PC-3 (cell line): ENCODE data around the gene PLXNA4. TPM values are rescaled to one million over a fixed set of nuclear protein-coding genes. Genes with fewer than 3 reads are reported as not detected.

ENCODE experiments used
- ATAC-seq: fragments of 200-7000 bp; cut with Tn5 transposase; 2 replicates; pipeline ENCODE4 v1.9.1; 2020; ENCODE audit warnings: mild to moderate bottlenecking, moderate library complexity
- BruUV-seq: library from RNA; stranded (reverse); fragments of 400-500 nt; replicated peaks from 2 replicates; lab custom pipeline; 2021; lab: Mats Ljungman, UMichigan
- CTCF ChIA-PET: fragments of 300-600 bp; sonication (Branson Sonifier 250); formaldehyde crosslinking; loops from one replicate; lab custom pipeline; 2022; ENCODE audit warnings: antibody characterized with exemption; lab: Charles Lee
- POLR2A ChIA-PET: fragments of 300-600 bp; sonication (Branson Sonifier 250); formaldehyde crosslinking; loops from one replicate; lab custom pipeline; 2022; ENCODE audit warnings: antibody characterized with exemption; ENCODE audit not compliant: unreplicated experiment; lab: Charles Lee
- DNase-seq: peaks from one replicate; pipeline ENCODE4 v3.0.0-alpha.2; 2015
- H2AFZ ChIP-seq: fragments of 300-600 bp; sonication (generic); 2 replicates; pipeline ENCODE4 v1.6.0; 2016; ENCODE audit warnings: antibody characterized with exemption, low read length
- H3F3A ChIP-seq: fragments of 300-600 bp; sonication (generic); one replicate; pipeline ENCODE4 v1.6.0; 2017; ENCODE audit warnings: antibody characterized with exemption, low read length, control low read depth, mild to moderate bottlenecking; ENCODE audit not compliant: unreplicated experiment
- H3K27ac ChIP-seq: fragments of 300-600 bp; sonication (generic); 2 replicates; pipeline ENCODE4 v1.5.1; 2016; ENCODE audit warnings: mild to moderate bottlenecking, low read length
- H3K27me3 ChIP-seq: fragments of 300-600 bp; sonication (generic); 2 replicates; pipeline ENCODE4 v1.6.1; 2016; ENCODE audit warnings: low read length, mixed read lengths
- H3K36me3 ChIP-seq: fragments of 300-600 bp; sonication (generic); 2 replicates; pipeline ENCODE4 v1.6.1; 2016; ENCODE audit warnings: low read depth, mixed run types, low read length, mixed read lengths
- H3K4me1 ChIP-seq: fragments of 300-600 bp; sonication (generic); 2 replicates; pipeline ENCODE4 v1.5.1; 2016; ENCODE audit warnings: low read length; ENCODE audit not compliant: insufficient read depth
- H3K4me2 ChIP-seq: fragments of 300-600 bp; sonication (generic); 2 replicates; pipeline ENCODE4 v1.6.0; 2016; ENCODE audit warnings: low read length
- H3K4me3 ChIP-seq: fragments of 300-600 bp; sonication (generic); 2 replicates; pipeline ENCODE4 v1.5.1; 2016; ENCODE audit warnings: mild to moderate bottlenecking, low read length, mixed read lengths
- H3K79me2 ChIP-seq: fragments of 300-600 bp; sonication (generic); 2 replicates; pipeline ENCODE4 v1.6.1; 2017; ENCODE audit warnings: low read length, mixed read lengths
- H3K9ac ChIP-seq: fragments of 300-600 bp; sonication (generic); 2 replicates; pipeline ENCODE4 v1.6.0; 2016; ENCODE audit warnings: mild to moderate bottlenecking, low read length
- H3K9me2 ChIP-seq: fragments of 300-600 bp; sonication (generic); replicated peaks from 2 replicates; pipeline ENCODE4 v1.6.1; 2016; ENCODE audit warnings: mixed run types, low read length, mixed read lengths
- H3K9me3 ChIP-seq: fragments of 300-600 bp; sonication (generic); 2 replicates; pipeline ENCODE4 v1.6.1; 2016; ENCODE audit warnings: low read length, mixed read lengths
- H4K20me1 ChIP-seq: fragments of 300-600 bp; sonication (generic); 2 replicates; pipeline ENCODE4 v1.6.1; 2016; ENCODE audit warnings: low read length, mixed read lengths
- CTCF ChIP-seq: fragments of 300-600 bp; sonication (generic); conservative IDR thresholded peaks from 2 replicates; pipeline ENCODE4 v1.5.1; 2017; ENCODE audit warnings: antibody characterized with exemption, low read depth, mild to moderate bottlenecking, low read length
- EZH2 ChIP-seq: fragments of 300-600 bp; sonication (generic); IDR thresholded peaks from one replicate; pipeline ENCODE4 v1.6.1; 2017; ENCODE audit warnings: antibody characterized with exemption, mild to moderate bottlenecking, low read length; ENCODE audit not compliant: unreplicated experiment
- EZH2phosphoT487 ChIP-seq: fragments of 300-600 bp; sonication (generic); IDR thresholded peaks from 2 replicates; pipeline ENCODE4 v1.6.1; 2018; ENCODE audit warnings: mild to moderate bottlenecking, antibody characterized with exemption, low read length, borderline replicate concordance
- intact Hi-C: fragments of 100-400 bp; cut with micrococcal nuclease; formaldehyde crosslinking; loops from 2 replicates; pipeline ENCODE4 v1.9.0; 2023
- total RNA-seq: library from RNA; depleted of rRNA; stranded (reverse); fragments of >200 nt; gene quantifications from 2 replicates; pipeline ENCODE4 v1.2.3, GENCODE V29; 2014

Gene PLXNA4
- total RNA-seq, 1 experiment from 2014 or later, result 1.2 TPM

- H3K9ac ChIP-seq, result no peak overlapping the region
- H3K79me2 ChIP-seq, result no peaks in the 10 kb centered on the region
- no peaks in the 10 kb centered on the region for H3K9me3 ChIP-seq
- no peak for DNase-seq
- no TSS peak for BruUV-seq
- intact Hi-C loops, result no loop called here
- H3K4me3 ChIP-seq, result no peak overlapping the region
- TF ChIP-seq EZH2phosphoT487 (no peak), CTCF (no peak), EZH2 (no peak)
- H3K4me1 ChIP-seq, result no peaks in the 10 kb centered on the region
- H3K27me3 ChIP-seq, result peaks cover 18% of the 10 kb centered on the region; the same call in 1 of the 2 replicates
- POLR2A ChIA-PET, result no interaction called here
- H2AFZ ChIP-seq, result no peak overlapping the region
- H3K36me3 ChIP-seq, result no peaks in the 10 kb centered on the region
- H3F3A ChIP-seq, result no peaks in the 10 kb centered on the region
- CTCF ChIA-PET, result no interaction called here
- no peak overlapping the region for H3K4me2 ChIP-seq
- ATAC-seq, result no peak
- H4K20me1 ChIP-seq, result no peaks in the 10 kb centered on the region
- H3K9me2 ChIP-seq, result no peaks in the 10 kb centered on the region
- H3K27ac ChIP-seq, result no peak overlapping the region
Observed at GRCh38 chr7:132240262-132240661, 336.0 kb downstream of the PLXNA4 start.

GRCh38 chr7:132239422-132239994, 336.8 kb downstream of the PLXNA4 start:
- no peaks in the 10 kb centered on the region for H4K20me1 ChIP-seq
- DNase-seq (no peak), ATAC-seq (no peak)
- no peak overlapping the region for H3K27ac ChIP-seq
- H3K9ac ChIP-seq, result no peak overlapping the region
- no TSS peak for BruUV-seq
- H3K9me3 ChIP-seq, result no peaks in the 10 kb centered on the region
- no peak overlapping the region for H2AFZ ChIP-seq
- H3K79me2 ChIP-seq, result no peaks in the 10 kb centered on the region
- H3K4me1 ChIP-seq, result no peaks in the 10 kb centered on the region
- TF ChIP-seq EZH2 (no peak), CTCF (no peak), EZH2phosphoT487 (no peak)
- H3K4me2 ChIP-seq, result no peak overlapping the region
- CTCF ChIA-PET, result no interaction called here
- H3K36me3 ChIP-seq, result no peaks in the 10 kb centered on the region
- H3K27me3 ChIP-seq, result peaks cover 18% of the 10 kb centered on the region; the same call in 1 of the 2 replicates
- no peaks in the 10 kb centered on the region for H3F3A ChIP-seq
- POLR2A ChIA-PET, result no interaction called here
- H3K4me3 ChIP-seq, result no peak overlapping the region
- no peaks in the 10 kb centered on the region for H3K9me2 ChIP-seq
- intact Hi-C loops, result no loop called here

GRCh38 chr7:132234711-132235110, 341.6 kb downstream of the PLXNA4 start:
- ChIA-PET POLR2A (no interaction called here), CTCF (no interaction called here)
- Histone ChIP-seq H3K27me3 (0 out of 2 replicates have a peak, but pooled peaks cover 8% of the 10 kb centered on the region), H3K9me3 (no peaks in the 10 kb centered on the region), H4K20me1 (no peaks in the 10 kb centered on the region), H2AFZ (no peak overlapping the region), H3K4me3 (no peak overlapping the region), H3K9me2 (no peaks in the 10 kb centered on the region), H3K79me2 (no peaks in the 10 kb centered on the region), H3K4me1 (no peaks in the 10 kb centered on the region), H3K9ac (no peak overlapping the region), H3K36me3 (no peaks in the 10 kb centered on the region), H3K27ac (no peak overlapping the region), H3K4me2 (no peak overlapping the region), H3F3A (no peaks in the 10 kb centered on the region)
- BruUV-seq, result no TSS peak
- ATAC-seq, result no peak
- no peak for DNase-seq
- TF ChIP-seq EZH2phosphoT487, result no peak
- no peak for TF ChIP-seq EZH2
- no peak for TF ChIP-seq CTCF
- intact Hi-C loops, result no loop called here
